Stomach smooth muscle (tissue), 2 donors: ENCODE data around the gene SLX9.

Experiments used
- H3K27ac ChIP-seq: one replicate; pipeline ENCODE4 v1.7.0; 2013; ENCODE audit warnings: mild to moderate bottlenecking, low read length, inconsistent platforms
- H3K27me3 ChIP-seq, 2 donors: one replicate each; pipeline ENCODE4 v1.7.0; 2013; ENCODE audit warnings: low read length in 2 of 2; ENCODE audit not compliant: insufficient read depth in 2 of 2, control insufficient read depth in 1 of 2
- H3K36me3 ChIP-seq, 2 donors: one replicate each; pipeline ENCODE4 v1.7.0; 2013; ENCODE audit warnings: low read length in 2 of 2; ENCODE audit not compliant: control insufficient read depth in 2 of 2, insufficient read depth in 2 of 2
- H3K4me1 ChIP-seq: one replicate; pipeline ENCODE4 v1.7.0; 2013; ENCODE audit warnings: low read length; ENCODE audit not compliant: control insufficient read depth, insufficient read depth
- H3K4me3 ChIP-seq, 2 donors: one replicate each; pipeline ENCODE4 v1.7.0; 2013; ENCODE audit warnings: low read length in 2 of 2
- H3K9ac ChIP-seq, 2 donors: one replicate each; pipeline ENCODE4 v1.7.0; 2013; ENCODE audit warnings: low read length in 2 of 2, mild to moderate bottlenecking in 1 of 2
- H3K9me3 ChIP-seq, 2 donors: one replicate each; pipeline ENCODE4 v1.7.0; 2013; ENCODE audit warnings: low read length in 2 of 2; ENCODE audit not compliant: control insufficient read depth in 2 of 2
- donor health status: healthy.
- donor health status: Pancreatic carcinoma.

The SLX9 gene

DNA sequence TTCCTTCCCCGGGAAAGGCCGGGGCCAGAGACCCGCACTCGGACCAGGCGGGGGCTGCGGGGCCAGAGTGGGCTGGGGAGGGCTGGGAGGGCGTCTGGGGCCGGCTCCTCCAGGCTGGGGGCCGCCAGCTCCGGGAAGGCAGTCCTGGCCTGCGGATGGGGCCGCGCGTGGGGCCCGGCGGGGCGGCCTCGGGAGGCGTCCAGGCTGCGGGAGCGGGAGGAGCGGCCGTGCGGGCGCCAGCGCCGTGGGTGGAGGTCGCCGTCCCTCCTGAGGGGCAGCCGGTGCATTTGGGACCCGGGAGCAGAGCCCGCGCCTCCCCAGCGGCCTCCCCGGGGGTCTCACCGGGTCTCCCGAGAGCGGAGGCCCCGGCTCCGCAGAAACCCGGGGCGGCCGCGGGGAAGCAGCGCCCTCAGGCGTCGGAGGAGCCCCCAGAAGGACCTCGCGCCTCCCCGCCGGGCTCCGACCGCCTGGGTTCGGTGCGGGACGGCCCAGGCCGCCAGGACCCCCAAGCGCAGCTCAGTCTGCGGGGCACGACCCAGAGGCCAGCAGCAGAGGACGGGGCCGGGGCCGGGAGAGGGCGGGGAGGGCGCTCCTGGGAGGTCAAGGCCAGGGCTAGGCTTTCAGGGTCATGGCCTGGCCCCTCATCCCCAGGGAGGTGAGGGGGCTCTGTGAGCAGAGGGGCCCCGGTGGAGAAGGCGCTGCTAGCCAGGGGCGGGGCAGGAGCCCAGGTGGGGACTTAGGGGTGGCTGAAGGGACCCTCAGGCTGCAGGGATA is 7.2 kb upstream of the SLX9 start:
- no peak overlapping the region for H3K27ac ChIP-seq
- peak overlapping the region in 1 of 2 donors; percentile 45 for H3K9ac ChIP-seq
- peaks cover 21% of the 10 kb centered on the region for H3K4me1 ChIP-seq
- peak overlapping the region; percentile 19 to 65 for H3K4me3 ChIP-seq
- H3K9me3 ChIP-seq, result peaks cover 0 to 6% of the 10 kb centered on the region in 2 donors
- peaks cover 39 to 43% of the 10 kb centered on the region in 2 donors for H3K27me3 ChIP-seq
- H3K36me3 ChIP-seq, result no peaks in the 10 kb centered on the region

- no peak overlapping the region for H3K9ac ChIP-seq
- H3K4me1 ChIP-seq, result peaks cover 21% of the 10 kb centered on the region
- H3K9me3 ChIP-seq, result peaks cover 0 to 6% of the 10 kb centered on the region in 2 donors
- H3K27me3 ChIP-seq, result peaks cover 38 to 39% of the 10 kb centered on the region in 2 donors
- no peaks in the 10 kb centered on the region for H3K36me3 ChIP-seq
- no peak overlapping the region for H3K4me3 ChIP-seq
- H3K27ac ChIP-seq, result no peak overlapping the region
Measured at GRCh38 chr21:44933199-44933917, 6.5 kb upstream of the SLX9 start.

DNA sequence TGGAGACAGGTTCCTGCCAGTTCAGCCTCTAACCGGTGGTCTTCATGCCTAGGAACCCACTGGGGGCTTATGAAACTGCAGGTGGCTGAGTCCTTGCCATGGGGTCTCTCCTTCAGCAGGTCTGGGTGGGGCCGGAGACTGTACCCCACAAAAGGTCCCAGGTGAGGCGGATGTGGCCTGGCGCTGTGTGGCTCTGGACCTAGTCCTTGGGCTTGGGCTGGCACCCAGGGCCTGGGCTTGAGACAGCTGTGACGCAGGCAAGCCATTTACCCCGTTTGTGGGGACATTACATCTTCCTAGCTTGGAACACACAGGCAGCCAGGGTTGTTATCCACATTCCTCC is 5.9 kb upstream of the SLX9 start:
- Histone ChIP-seq H3K27me3 (peaks cover 37 to 39% of the 10 kb centered on the region in 2 donors), H3K9me3 (peaks cover 0 to 6% of the 10 kb centered on the region in 2 donors), H3K4me3 (no peak overlapping the region), H3K27ac (no peak overlapping the region), H3K4me1 (peaks cover 21% of the 10 kb centered on the region), H3K9ac (no peak overlapping the region), H3K36me3 (no peaks in the 10 kb centered on the region)

DNA sequence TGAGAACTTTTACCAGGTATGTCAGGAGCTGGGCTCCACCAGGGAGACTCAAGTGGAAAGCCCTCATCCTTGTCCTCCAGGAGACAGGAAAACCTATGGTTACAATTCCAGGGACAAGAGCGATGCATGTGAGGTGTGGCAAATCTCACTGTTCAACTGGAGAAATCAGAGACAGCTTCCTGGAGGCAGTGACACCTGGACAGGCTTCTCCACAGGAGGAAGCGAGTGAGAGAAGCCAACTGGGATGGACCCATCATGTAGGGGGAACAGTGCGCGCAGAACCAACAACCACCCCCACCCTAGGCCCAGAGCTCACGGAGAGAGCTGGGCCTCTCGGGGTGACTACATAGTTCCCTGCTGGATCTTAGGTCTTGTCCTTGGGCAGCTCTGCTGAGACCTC is 5.6 kb upstream of the SLX9 start:
- Histone ChIP-seq H3K9me3 (peaks cover 0 to 6% of the 10 kb centered on the region in 2 donors), H3K4me3 (no peak overlapping the region), H3K27me3 (peaks cover 36% of the 10 kb centered on the region in 2 donors), H3K27ac (no peak overlapping the region), H3K9ac (no peak overlapping the region), H3K36me3 (no peaks in the 10 kb centered on the region), H3K4me1 (peaks cover 25% of the 10 kb centered on the region)

DNA sequence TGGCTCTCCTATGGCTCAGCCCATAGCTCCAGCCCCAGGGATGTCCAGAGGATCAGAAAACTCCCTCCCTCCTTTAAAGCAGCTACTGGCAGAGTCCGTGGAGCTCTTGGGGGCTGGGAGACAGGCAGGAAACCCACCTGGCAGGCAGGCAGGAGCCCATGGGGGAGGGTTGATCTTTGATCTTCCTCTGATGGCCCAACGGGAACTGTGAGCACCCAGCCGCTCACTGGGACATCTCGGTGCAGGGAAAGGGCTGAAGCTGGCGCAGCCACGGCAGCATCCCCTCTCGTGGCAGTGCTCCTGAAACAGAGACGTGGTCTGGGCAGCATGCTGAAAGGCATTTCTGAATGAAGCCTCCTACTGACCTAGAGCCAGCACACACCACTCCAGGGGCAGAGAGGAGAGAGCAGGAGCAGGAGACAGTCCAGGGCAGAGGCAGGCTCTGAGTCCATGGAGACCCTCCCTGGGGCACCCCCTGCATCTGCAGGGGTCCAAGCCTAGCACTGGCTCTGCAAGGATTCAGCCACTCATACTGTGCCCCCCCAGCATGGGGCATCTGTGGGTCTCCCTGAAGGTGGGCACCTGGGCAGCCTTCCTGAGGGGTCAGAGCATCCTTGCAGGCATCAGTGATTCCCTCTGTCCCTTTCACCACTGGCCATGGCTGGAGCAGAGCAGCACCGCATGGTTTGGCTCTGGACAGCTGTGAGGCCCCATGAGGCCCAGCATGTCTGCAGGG is 4.9 kb upstream of the SLX9 start:
- Histone ChIP-seq H3K4me3 (no peak overlapping the region), H3K9ac (no peak overlapping the region), H3K4me1 (peaks cover 26% of the 10 kb centered on the region), H3K36me3 (no peaks in the 10 kb centered on the region), H3K9me3 (no peaks in the 10 kb centered on the region), H3K27me3 (peaks cover 29 to 30% of the 10 kb centered on the region in 2 donors), H3K27ac (no peak overlapping the region)

GRCh38 chr21:44935533-44935927 is 4.3 kb upstream of the SLX9 start:
- no peak overlapping the region for H3K4me3 ChIP-seq
- no peaks in the 10 kb centered on the region for H3K36me3 ChIP-seq
- no peak overlapping the region for H3K27ac ChIP-seq
- peaks cover 25 to 26% of the 10 kb centered on the region in 2 donors for H3K27me3 ChIP-seq
- no peaks in the 10 kb centered on the region for H3K9me3 ChIP-seq
- no peak overlapping the region for H3K9ac ChIP-seq
- H3K4me1 ChIP-seq, result peaks cover 29% of the 10 kb centered on the region

DNA sequence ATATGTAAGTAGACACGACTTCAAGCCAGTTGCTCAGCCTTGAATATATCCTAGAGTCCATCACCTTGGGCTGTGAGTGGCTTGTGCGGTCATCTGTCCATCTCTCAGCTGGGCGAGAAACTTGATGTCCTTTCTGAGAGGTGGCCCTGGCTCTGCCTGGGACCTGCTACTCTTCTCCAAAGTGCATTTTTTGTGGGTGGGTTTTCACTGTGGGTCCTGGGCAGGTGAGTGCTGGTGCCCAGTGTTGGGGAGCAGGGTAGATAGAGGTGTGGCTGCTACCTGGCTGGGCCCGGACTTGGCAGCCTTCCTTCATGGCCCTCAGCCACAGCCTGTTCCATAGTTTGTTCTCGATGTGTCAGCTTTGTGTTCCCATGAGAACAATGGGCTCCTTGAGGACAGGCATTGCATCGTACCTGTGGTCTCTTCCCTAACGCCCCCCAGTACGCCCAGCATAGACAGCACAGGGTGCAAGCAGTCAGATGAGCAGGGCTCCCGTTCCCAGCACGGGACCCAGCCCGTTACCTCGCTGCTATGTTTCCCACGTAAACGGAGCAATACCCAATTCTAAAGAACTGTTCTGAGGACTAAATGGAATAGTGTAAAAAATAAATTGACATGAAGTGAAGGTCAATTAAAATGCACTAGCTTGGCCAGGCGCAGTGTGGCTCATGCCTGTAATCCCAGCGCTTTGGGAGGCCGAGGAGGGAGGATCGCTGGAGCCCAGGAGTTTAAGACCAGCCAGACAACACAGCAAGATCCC is 877 bp upstream of the SLX9 start:
- H3K27ac ChIP-seq, result no peak overlapping the region
- H3K4me1 ChIP-seq, result peaks cover 27% of the 10 kb centered on the region
- peak overlapping the region; percentile 72 for H3K9ac ChIP-seq

DNA sequence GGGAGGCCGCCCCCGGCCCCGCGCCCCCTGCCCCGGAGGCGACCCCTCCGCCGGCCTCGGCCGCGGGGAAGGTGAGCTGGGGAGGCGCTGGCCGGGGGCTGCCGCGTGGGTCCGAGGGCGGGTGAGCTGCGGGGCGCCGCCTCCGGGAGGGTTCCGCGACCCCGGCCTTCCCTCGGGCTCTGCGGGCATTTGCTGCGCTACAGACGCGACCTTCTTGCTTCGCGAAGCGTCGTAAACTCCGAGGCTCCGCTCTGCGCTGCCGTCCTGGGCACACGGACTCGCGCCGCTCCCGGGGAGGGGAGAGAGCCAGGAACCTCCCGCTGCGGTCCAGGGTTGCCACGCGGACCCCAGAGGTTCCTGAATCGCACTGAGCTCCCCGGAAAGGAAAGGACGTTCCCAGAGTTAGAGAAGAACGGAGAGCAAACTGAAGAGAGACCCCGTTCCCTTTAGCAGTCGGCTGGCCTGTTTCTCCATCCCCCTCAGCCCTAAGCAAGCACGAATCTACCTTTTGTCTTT is 345 bp downstream of the SLX9 start:
- H3K9ac ChIP-seq, result peak overlapping the region; percentile 72 to 76
- H3K4me3 ChIP-seq, result peak overlapping the region; percentile 88 to 90
- H3K4me1 ChIP-seq, result peaks cover 27% of the 10 kb centered on the region
- peaks cover 16 to 18% of the 10 kb centered on the region in 2 donors for H3K36me3 ChIP-seq
- no peak overlapping the region for H3K27ac ChIP-seq
- H3K9me3 ChIP-seq, result no peaks in the 10 kb centered on the region
- no peaks in the 10 kb centered on the region for H3K27me3 ChIP-seq

More for the DNA sequence above, 877 bp upstream of the SLX9 start:
- Histone ChIP-seq H3K36me3 (peaks cover 5 to 10% of the 10 kb centered on the region in 2 donors), H3K9me3 (no peaks in the 10 kb centered on the region), H3K27me3 (peaks cover 0 to 7% of the 10 kb centered on the region in 2 donors), H3K4me3 (peak overlapping the region; percentile 88 to 90)

GRCh38 chr21:44941567-44941966 is 1.7 kb downstream of the SLX9 start:
- peaks cover 27% of the 10 kb centered on the region for H3K4me1 ChIP-seq

GRCh38 chr21:44942566-44942965 is 2.7 kb downstream of the SLX9 start:
- Histone ChIP-seq H3K36me3 (peaks cover 22 to 24% of the 10 kb centered on the region in 2 donors), H3K27ac (no peak overlapping the region), H3K9ac (no peak overlapping the region), H3K27me3 (no peaks in the 10 kb centered on the region), H3K9me3 (no peaks in the 10 kb centered on the region), H3K4me3 (no peak overlapping the region), H3K4me1 (peaks cover 27% of the 10 kb centered on the region)

More at GRCh38 chr21:44941567-44941966, 1.7 kb downstream of the SLX9 start:
- H3K27ac ChIP-seq, result no peak overlapping the region
- no peak overlapping the region for H3K9ac ChIP-seq
- no peaks in the 10 kb centered on the region for H3K27me3 ChIP-seq
- H3K36me3 ChIP-seq, result peaks cover 19 to 20% of the 10 kb centered on the region in 2 donors
- H3K4me3 ChIP-seq, result no peak overlapping the region
- no peaks in the 10 kb centered on the region for H3K9me3 ChIP-seq
